H9 (cell line): ENCODE results near the gene MAST4. TPM values are rescaled to one million over a fixed set of nuclear protein-coding genes. Genes with fewer than 3 reads are reported as not detected.

Experiments used
- DNase-seq: peaks from one replicate; pipeline ENCODE4 v3.0.0-alpha.2; 2017
- H2AFZ ChIP-seq: one replicate; pipeline ENCODE4 v1.6.1; 2013; ENCODE audit warnings: mild to moderate bottlenecking, low read length, control low read depth, moderate library complexity
- H2AK5ac ChIP-seq: 2 replicates; pipeline ENCODE4 v1.6.1; 2013; ENCODE audit warnings: low read length, control low read depth, mixed read lengths; ENCODE audit not compliant: insufficient read length
- H2BK120ac ChIP-seq: one replicate; pipeline ENCODE4 v1.6.1; 2013; ENCODE audit warnings: low read depth, mild to moderate bottlenecking, low read length, control low read depth, inconsistent platforms; ENCODE audit not compliant: poor library complexity, severe bottlenecking
- H2BK12ac ChIP-seq: 2 replicates; pipeline ENCODE4 v1.6.1; 2013; ENCODE audit warnings: low read length, control low read depth, mixed read lengths, low read depth; ENCODE audit not compliant: insufficient read length
- H2BK15ac ChIP-seq: 2 replicates; pipeline ENCODE4 v1.6.1; 2013; ENCODE audit warnings: low read depth, low read length, control low read depth
- H2BK20ac ChIP-seq: one replicate; pipeline ENCODE4 v1.6.1; 2013; ENCODE audit warnings: low read depth, mild to moderate bottlenecking, low read length, control low read depth, inconsistent platforms; ENCODE audit not compliant: poor library complexity, severe bottlenecking
- H2BK5ac ChIP-seq: 2 replicates; pipeline ENCODE4 v1.6.1; 2013; ENCODE audit warnings: low read length, control low read depth, mixed read lengths; ENCODE audit not compliant: insufficient read length
- H3K14ac ChIP-seq: 2 replicates; pipeline ENCODE4 v1.6.1; 2013; ENCODE audit warnings: low read length, control low read depth; ENCODE audit not compliant: insufficient read depth
- H3K18ac ChIP-seq: 2 replicates; pipeline ENCODE4 v1.6.1; 2013; ENCODE audit warnings: low read depth, mild to moderate bottlenecking, mixed read lengths, low read length, control low read depth; ENCODE audit not compliant: insufficient read length
- H3K23ac ChIP-seq: 2 replicates; pipeline ENCODE4 v1.6.1; 2013; ENCODE audit warnings: low read length, control low read depth, mixed read lengths, low read depth; ENCODE audit not compliant: insufficient read length
- H3K23me2 ChIP-seq: 2 replicates; pipeline ENCODE4 v1.6.1; 2013; ENCODE audit warnings: low read depth, mild to moderate bottlenecking, mixed read lengths, low read length, control low read depth; ENCODE audit not compliant: insufficient read length, poor library complexity, severe bottlenecking
- H3K27ac ChIP-seq: 2 replicates; pipeline ENCODE4 v1.5.1; 2013; ENCODE audit warnings: low read length, control low read depth, mixed read lengths, low read depth; ENCODE audit not compliant: insufficient read length
- H3K27me3 ChIP-seq: 2 replicates; pipeline ENCODE4 v1.6.1; 2013; ENCODE audit warnings: low read length, control low read depth, inconsistent platforms; ENCODE audit not compliant: insufficient read depth
- H3K4ac ChIP-seq: 2 replicates; pipeline ENCODE4 v1.6.1; 2013; ENCODE audit warnings: low read depth, mild to moderate bottlenecking, control low read depth, inconsistent platforms, low read length, moderate library complexity
- H3K4me1 ChIP-seq: 2 replicates; pipeline ENCODE4 v1.6.1; 2013; ENCODE audit warnings: low read length, control low read depth, inconsistent platforms; ENCODE audit not compliant: insufficient read depth
- H3K4me2 ChIP-seq: 2 replicates; pipeline ENCODE4 v1.6.1; 2013; ENCODE audit warnings: low read length, control low read depth, mixed read lengths; ENCODE audit not compliant: insufficient read length, insufficient read depth
- H3K56ac ChIP-seq: 2 replicates; pipeline ENCODE4 v1.6.1; 2013; ENCODE audit warnings: low read depth, mild to moderate bottlenecking, mixed read lengths, low read length, control low read depth; ENCODE audit not compliant: insufficient read length
- H3K79me1 ChIP-seq: 2 replicates; pipeline ENCODE4 v1.6.1; 2013; ENCODE audit warnings: low read depth, mild to moderate bottlenecking, moderate library complexity, low read length, control low read depth, inconsistent platforms; ENCODE audit not compliant: insufficient read depth, poor library complexity, severe bottlenecking
- H3K79me2 ChIP-seq: 2 replicates; pipeline ENCODE4 v1.6.1; 2013; ENCODE audit warnings: low read length, control low read depth, inconsistent platforms; ENCODE audit not compliant: insufficient read depth
- H3K9ac ChIP-seq: 2 replicates; pipeline ENCODE4 v1.6.1; 2013; ENCODE audit warnings: low read length, control low read depth, mixed read lengths; ENCODE audit not compliant: insufficient read length; ENCODE audit errors: extremely low read depth
- H3K9me3 ChIP-seq: one replicate; pipeline ENCODE4 v1.6.1; 2013; ENCODE audit warnings: low read depth, low read length, inconsistent platforms; ENCODE audit not compliant: control insufficient read depth
- H3T11ph ChIP-seq: one replicate; pipeline ENCODE4 v1.6.1; 2013; ENCODE audit warnings: mild to moderate bottlenecking, low read length, control low read depth, inconsistent platforms
- H4K20me1 ChIP-seq: one replicate; pipeline ENCODE4 v1.6.1; 2013; ENCODE audit not compliant: control insufficient read depth, insufficient read length, insufficient read depth
- H4K5ac ChIP-seq: 2 replicates; pipeline ENCODE4 v1.6.1; 2013; ENCODE audit warnings: low read depth, mild to moderate bottlenecking, mixed read lengths, low read length, control low read depth; ENCODE audit not compliant: insufficient read length
- H4K8ac ChIP-seq: replicated peaks from 2 replicates; pipeline ENCODE4 v1.6.1; 2013; ENCODE audit warnings: low read length, control low read depth, mixed read lengths, low read depth; ENCODE audit not compliant: insufficient read length
- H4K91ac ChIP-seq: 2 replicates; pipeline ENCODE4 v1.6.1; 2013; ENCODE audit warnings: low read depth, mild to moderate bottlenecking, moderate library complexity, mixed read lengths, low read length, control low read depth; ENCODE audit not compliant: insufficient read length
- H3K27ac Mint-ChIP-seq, 3 experiments: 2 replicates in 2 of 3; 3 replicates in 1 of 3; pipeline ENCODE4 v1.8.0; 2020 to 2021; ENCODE audit warnings: mixed read lengths in 3 of 3, mild to moderate bottlenecking in 1 of 3, moderate library complexity in 1 of 3
- H3K27me3 Mint-ChIP-seq: 2 replicates; pipeline ENCODE4 v1.8.0; 2021; ENCODE audit warnings: low read depth, mild to moderate bottlenecking, moderate library complexity, mixed read lengths
- H3K36me3 Mint-ChIP-seq, 3 experiments: 2 replicates in 2 of 3; 3 replicates in 1 of 3; pipeline ENCODE4 v1.8.0; 2020 to 2021; ENCODE audit warnings: low read depth in 3 of 3, mixed read lengths in 3 of 3; ENCODE audit not compliant: insufficient read depth in 1 of 3
- H3K4me1 Mint-ChIP-seq, 2 experiments: 2 replicates each; pipeline ENCODE4 v1.8.0; 2020; ENCODE audit warnings: mixed read lengths in 2 of 2
- H3K4me3 Mint-ChIP-seq, 2 experiments: 2 replicates in 1 of 2; 3 replicates in 1 of 2; pipeline ENCODE4 v1.8.0; 2020 to 2021; ENCODE audit warnings: mild to moderate bottlenecking in 2 of 2, mixed read lengths in 2 of 2, moderate library complexity in 1 of 2
- H3K9me3 Mint-ChIP-seq, 2 experiments: 2 replicates in 1 of 2; 3 replicates in 1 of 2; pipeline ENCODE4 v1.8.0; 2020; ENCODE audit warnings: mild to moderate bottlenecking in 2 of 2, mixed read lengths in 2 of 2, moderate library complexity in 1 of 2
- CTCF ChIP-seq: fragments of 200-600 bp; sonication (generic); conservative IDR thresholded peaks from 3 replicates; pipeline ENCODE4 v1.8.0; 2021; ENCODE audit warnings: antibody characterized with exemption, mild to moderate bottlenecking
- WGBS: extraction: QIAGEN DNeasy Blood & Tissue Kit; methylation state at CpG from one replicate; pipeline ENCODE4 v1.1.7; 2013; ENCODE audit warnings: missing lambda C conversion rate, low lambda C conversion rate, mixed read lengths; ENCODE audit not compliant: insufficient read length; ENCODE audit errors: extremely low coverage; 5-methylcytosine and 5-hydroxymethylcytosine counted together
- total RNA-seq: library from RNA; stranded (reverse); gene quantifications from 2 replicates; pipeline ENCODE4 v1.2.1, GENCODE V29; 2021

The MAST4 gene
- total RNA-seq, 1 experiment from 2014 or later = 3.7 TPM

DNA sequence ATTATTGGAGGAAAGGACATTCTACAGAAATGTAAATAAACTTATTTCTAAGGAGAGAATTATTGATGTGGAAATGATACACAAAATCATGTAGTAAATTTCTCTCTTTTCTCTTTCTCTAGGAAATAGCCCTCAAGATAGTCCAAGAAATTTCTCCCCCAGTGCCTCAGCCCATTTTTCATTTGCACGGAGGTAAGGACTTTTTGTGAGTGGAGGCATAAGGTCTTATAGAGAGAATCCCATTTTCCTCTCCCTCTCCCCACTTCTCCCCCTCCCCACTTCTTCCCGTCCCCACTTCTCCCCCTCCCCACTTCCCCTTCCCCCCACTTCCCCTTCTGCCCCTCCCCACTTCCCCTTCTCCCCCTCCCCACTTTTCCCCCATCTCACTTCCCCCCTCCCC is 493.8 kb downstream of the MAST4 start:
- Histone ChIP-seq H4K20me1 (no peaks in the 10 kb centered on the region), H3T11ph (no peak overlapping the region), H3K4ac (no peak overlapping the region), H2BK12ac (no peak overlapping the region), H3K27me3 (no peaks in the 10 kb centered on the region), H2AFZ (no peak overlapping the region), H2BK120ac (no peak overlapping the region), H2BK5ac (no peak overlapping the region), H2BK15ac (no peak overlapping the region), H3K4me1 (no peaks in the 10 kb centered on the region; the same call in 1 of the 2 replicates), H3K9ac (no peak overlapping the region), H2BK20ac (no peak overlapping the region), H4K8ac (no peak overlapping the region), H3K79me1 (no peaks in the 10 kb centered on the region), H3K23me2 (no peaks in the 10 kb centered on the region), H3K79me2 (no peaks in the 10 kb centered on the region), H3K27ac (no peak overlapping the region), H2AK5ac (no peak overlapping the region), H4K5ac (no peak overlapping the region), H3K4me2 (no peak overlapping the region), H3K14ac (no peak overlapping the region), H3K23ac (no peak overlapping the region), H4K91ac (no peak overlapping the region), H3K18ac (no peak overlapping the region), H3K56ac (no peak overlapping the region), H3K9me3 (no peaks in the 10 kb centered on the region)
- H3K4me3 Mint-ChIP-seq = no peak overlapping the region
- no peaks in the 10 kb centered on the region for H3K9me3 Mint-ChIP-seq
- peaks cover 27% of the 10 kb centered on the region in 2 experiments for H3K4me1 Mint-ChIP-seq
- no CpG with 5 or more reads among the region's 2 CpGs for WGBS
- no peaks in the 10 kb centered on the region for H3K36me3 Mint-ChIP-seq
- no peak overlapping the region for H3K27ac Mint-ChIP-seq
- TF ChIP-seq CTCF = no peak
- H3K27me3 Mint-ChIP-seq = no peaks in the 10 kb centered on the region
- no peak for DNase-seq
